ENCODE results near the gene RHOU.

Gene RHOU

DNA sequence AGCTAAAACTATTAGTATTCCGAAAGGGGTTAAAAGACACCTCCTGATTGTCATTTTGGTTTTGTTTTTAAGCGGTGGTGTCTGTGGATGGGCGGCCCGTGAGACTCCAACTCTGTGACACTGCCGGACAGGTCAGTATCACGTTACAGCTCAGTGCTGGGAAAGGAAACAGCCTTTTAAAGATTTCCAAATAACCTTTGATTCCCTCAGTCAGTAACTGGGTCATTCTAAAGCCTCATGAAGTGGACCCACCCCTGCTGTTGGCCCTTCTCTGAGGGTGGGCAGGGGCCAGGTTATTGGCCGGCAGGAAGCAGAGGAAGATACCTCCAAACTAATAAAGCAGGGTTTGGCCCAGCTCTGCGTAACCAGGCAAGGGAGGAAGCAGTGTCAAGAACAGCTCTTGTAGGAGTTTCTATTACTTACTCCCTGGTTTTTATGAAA is 2.3 kb downstream of the RHOU start:
- DNase-seq (ENCODE audit: low spot score), result peak; percentile 46

DNA sequence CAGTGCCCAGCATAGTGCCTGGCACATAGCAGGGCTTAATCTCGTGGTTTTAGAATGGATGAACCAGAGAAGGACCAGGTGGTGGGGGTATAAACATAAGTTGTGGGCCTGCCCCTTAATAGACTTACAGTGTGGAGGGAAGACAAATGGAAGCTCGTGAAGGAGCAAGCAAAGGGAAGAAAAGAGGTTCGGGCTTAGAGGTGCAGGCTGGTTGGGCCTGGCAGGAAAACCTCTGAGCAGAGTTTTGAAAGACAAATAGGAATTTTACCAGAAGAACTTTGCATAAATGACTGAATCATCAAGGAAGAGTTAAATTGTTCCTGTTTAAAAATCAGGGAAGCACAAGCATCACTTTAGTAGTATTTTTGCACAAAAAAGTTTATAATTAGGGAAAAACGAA is 4.5 kb downstream of the RHOU start:
- no peak for DNase-seq (ENCODE audit: low spot score)

DNA sequence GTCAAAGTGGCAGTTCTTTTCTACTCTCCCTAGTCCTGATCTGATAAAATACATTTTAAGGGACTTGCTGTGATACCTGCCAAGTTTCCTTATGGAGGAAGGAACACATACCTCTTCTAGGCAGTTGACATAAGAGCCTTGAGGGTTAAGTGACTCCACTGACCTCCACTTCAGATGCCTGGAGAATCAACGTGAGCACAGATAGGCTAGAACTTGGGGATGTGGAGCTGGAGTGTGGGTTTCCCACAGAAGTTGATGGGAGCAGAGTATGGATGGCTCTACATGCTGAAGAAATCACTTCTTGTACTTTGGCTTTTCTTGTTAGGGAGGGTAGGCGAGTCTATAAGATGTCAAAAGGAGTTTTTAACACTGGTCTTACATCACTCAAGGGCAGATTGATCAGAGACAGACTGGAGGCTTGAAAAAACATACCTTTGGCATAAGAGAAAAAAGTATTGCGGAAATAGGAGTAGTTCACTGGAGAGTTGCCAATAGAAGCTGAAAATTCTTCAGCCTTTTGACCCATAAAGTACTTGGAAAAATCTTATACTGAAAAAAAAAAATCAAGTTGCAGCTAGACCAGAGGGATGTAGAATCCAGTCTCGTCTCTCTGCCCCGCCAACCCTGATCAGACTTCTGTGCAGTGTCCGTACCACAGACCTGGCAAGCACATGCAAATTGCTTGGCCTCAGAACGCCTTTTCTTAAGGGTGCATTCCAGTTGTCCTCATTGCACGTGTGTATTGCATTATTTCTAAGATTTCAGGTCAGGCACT is 5.5 kb downstream of the RHOU start:
- DNase-seq (ENCODE audit: low spot score), result no peak

DNA sequence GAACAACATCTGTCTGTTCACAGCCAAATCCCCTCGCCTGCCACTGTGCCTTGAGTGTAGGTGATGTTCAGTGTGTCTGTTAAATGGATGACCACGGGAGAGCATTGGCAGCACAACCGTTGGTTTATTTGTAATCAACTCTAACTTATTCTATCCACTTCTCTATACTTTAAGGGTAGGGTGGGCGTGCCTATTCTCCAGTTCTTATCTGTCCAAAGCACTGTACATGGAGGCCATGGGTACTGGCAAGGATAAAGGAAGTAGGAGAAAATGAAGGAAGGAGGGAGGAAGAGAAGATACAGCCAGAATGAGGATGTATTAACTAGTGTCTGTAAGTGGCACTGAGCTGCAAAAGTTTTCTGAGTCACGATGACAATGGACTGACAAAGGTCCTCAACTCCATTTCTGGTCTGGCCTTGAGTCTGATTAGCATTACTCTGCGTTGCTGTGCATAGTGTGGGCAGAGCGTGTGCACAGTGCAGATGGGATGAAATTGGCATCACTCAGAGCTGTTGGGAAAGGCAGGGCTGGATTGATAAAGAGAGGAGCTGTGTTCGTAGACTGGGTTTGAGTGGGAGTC is 7.1 kb downstream of the RHOU start:
- DNase-seq (ENCODE audit: low spot score), result no peak

DNA sequence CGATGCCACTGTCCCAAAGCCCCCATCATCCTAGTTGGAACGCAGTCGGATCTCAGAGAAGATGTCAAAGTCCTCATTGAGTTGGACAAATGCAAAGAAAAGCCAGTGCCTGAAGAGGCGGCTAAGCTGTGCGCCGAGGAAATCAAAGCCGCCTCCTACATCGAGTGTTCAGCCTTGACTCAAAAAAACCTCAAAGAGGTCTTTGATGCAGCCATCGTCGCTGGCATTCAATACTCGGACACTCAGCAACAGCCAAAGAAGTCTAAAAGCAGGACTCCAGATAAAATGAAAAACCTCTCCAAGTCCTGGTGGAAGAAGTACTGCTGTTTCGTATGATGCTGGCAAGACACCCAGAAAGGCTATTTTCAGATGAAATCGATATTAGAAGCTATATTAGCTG is 8.1 kb downstream of the RHOU start:
- DNase-seq (ENCODE audit: low spot score), result no peak

DNA sequence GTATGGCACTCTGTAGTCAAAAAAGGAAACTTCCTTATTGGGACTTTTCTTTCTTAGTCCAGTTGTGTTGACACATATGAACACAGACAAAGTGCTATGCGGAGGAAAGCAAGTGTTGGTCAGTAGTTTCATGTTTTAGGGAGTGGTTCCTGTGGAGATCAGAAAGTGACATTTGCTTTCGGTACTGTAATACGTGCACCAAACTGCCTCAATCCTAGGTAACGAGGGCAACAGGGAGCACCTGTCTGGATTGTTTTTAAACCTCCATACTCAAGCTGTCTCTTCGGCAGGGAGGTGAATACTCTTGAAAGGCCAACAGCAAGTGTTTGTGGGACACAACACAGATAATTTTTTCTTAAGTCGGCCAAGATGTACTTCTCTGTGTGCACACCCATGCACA is 9.1 kb downstream of the RHOU start:
- DNase-seq (ENCODE audit: low spot score), result no peak

DNA sequence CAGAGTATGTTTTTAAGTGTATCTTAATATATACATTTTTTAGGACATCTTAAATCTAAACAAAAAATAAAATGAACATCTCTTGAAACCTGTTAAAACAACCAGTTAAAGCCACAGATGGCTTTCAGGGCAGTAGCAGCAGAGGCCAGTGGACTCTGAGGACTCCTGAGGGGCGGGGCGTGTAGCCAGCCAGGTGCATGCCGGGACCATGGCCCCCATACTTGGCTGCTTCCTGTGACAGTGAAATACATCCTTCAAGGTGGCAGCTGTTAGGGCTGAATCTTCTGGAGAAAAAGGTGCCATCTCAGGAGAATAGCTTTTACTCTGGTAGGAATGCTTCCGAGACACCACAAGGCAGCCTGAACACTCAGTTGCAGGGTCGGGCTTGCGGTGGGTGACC is 9.6 kb downstream of the RHOU start:
- no peak for DNase-seq (ENCODE audit: low spot score)

DNA sequence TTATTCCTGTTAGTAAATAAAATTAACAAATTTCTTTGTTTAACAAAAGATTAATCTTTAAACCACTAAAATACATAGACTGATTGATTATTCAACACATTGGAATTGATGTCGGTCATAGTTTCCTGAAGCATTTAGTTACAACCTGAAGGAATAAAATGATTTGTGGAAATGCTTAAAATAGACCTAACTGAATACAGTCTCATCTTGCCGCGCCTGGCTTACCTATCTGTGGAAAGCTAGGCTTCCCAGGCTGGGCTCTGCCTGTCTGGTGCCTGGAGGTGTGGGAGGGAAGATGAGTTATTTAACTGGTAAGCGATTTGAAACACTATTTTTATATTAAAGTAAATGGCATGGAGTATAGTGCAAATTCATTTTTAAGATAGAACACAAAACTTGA is 10.2 kb downstream of the RHOU start:
- no peak for DNase-seq (ENCODE audit: low spot score)

DNA sequence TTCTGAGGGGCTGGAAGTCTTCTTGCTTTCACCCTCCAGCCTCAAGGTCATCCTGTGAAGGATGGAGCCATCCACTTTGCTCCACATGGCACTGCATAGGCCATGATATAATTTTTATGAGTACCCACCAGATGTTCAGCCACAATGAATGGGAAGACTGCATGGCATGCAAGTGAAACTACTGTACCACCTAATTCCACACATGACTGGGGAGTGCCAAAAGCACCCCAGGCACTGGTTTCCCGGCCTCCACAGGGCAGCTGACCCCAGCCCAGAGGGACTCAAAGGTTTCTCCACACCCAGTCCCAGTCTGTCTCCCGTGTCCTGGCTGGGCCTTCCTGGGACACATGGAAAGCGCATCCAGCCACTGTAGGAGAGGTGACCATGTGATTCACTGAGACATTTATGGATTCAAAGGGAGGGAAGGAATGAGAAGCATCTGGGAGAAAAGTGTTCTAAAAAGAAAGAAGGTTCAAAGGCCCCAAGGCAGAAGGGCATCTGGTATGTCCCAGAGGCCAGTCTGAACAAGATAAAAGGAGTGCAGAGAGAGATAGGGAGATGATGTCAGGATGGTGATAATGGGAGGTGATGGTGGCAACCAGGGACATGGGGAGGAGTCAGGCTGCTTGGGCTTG is 12.1 kb downstream of the RHOU start:
- DNase-seq (ENCODE audit: low spot score), result no peak

DNA sequence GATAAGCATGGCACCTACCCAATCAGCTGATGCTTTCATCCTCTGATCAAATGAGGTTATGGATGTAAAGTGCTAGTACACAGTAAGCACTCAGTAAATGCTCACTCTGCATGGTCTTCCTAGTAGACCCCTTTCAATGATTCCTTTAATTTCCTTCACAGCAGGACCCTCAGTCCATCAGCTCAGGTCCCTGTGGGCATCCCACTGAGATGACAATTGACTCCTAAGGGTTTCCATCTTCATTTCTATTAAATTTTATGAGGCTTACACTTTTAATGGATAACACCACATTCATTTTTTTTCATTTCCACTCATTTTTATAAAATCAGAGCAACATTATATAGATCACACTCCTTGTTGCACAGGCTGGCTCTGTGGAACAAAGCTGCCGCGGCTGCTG is 12.8 kb downstream of the RHOU start:
- DNase-seq (ENCODE audit: low spot score), result no peak

DNA sequence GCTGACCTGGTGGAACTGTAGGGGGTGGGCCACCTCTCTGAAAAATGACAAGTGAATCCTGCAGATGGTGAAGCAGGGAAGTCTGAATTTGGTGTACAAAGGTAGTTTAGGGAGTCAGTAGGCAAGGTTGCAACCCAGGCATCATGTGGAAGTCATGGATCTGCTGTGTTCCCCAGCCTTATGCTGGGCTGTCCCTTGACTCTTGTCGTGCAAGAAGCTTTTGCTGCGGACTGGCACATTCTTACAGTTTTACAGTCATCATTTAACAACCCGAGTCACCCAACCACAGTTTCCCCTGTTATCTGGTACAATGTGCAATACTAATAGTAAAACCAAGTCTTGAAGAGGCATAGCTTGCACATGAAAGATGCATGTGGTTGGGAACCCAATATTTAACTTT is 13.2 kb downstream of the RHOU start:
- DNase-seq (ENCODE audit: low spot score), result no peak

DNA sequence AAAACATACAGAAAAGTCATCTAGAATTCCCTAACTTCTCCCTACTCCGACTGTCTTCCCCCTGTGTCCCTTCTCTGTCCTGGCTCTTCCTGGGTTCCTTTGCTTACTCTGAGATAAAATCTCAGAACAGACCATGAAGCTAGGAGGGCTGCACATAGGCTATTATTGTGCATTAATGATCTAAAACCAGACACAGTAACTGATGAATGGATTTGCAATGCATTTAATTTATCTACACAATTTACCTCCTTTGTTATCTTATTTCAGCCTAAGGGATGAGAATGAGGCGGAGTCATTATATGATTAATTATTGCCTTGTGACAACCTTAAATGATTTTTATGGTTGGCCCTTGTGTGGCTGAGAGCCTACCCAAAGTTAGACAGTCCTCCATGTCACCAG is 14.5 kb downstream of the RHOU start:
- no peak for DNase-seq (ENCODE audit: low spot score)

DNA sequence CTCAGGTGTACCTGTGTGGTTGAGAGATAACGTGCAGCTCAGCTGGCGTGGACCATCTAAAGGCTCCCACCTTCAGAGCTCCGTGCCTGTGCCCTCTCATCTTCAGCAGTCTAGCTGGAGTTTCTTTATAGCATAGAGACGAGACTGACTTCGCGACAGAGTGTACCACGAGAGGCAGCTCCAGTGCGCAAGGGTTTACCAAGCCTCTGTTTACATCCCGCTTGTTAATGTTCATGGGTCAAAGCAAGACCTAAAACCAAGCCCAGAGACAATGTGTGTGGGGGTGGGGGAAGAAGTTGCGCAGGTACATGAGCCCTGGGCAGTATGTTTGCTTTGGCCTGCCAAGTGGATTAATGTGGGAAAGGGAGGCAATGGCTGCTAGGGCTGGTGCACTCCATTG is 15.6 kb downstream of the RHOU start:
- no peak for DNase-seq (ENCODE audit: low spot score)

DNA sequence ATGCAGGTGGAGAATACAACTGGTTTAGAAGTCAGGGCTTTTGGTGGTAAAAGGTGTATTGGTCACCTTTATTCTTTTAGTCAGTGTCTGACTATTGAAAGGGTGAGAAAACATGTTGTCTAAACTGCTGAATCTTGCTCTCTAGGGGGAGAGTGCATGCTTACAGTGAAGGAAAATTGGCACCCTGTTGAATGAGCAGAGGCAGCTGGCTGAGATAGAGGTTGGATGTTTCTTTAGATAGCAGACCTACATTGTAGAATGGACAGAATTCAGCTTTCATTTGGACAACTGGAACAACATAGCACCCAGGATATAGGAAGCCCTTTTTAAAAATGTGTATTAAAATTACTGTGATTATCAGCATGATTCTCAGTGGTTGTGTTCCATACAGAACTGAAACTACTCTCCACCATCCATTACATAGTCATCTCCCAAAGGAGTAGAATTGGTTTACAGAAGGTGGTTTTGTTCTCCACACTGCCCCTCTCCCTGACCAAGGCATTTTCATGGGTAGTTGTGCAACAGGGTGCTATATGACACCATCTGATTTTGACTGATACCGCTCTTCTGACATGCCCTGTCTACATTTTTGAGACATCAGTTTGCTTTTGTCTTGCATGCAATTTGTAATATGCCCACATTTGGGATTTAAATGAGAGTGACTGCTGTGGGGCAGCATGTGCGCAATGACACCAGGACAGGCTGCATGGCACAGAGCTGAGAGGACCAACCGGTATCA is 16.2 kb downstream of the RHOU start:
- peak; percentile 70 for DNase-seq (ENCODE audit: low spot score)

DNA sequence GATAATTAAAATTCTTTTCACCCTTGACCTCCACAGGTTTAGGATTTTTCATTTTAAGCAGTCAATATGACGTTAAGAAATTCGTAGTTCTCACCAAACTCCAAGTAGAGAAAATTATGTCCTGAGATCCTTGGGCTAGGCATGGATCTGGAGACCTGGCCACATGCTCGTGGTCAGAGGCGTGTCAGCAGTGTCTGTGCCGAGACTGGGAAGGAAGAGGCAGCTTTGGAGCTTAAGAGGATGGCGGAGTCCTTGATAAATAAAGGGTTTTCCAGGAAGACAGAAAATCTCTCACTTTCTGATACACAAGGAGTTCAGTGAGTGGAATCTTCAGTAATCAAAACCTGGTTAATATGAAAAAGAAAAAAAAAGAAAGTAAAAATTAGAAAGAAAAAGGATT is 17.0 kb downstream of the RHOU start:
- no peak for DNase-seq (ENCODE audit: low spot score)

DNA sequence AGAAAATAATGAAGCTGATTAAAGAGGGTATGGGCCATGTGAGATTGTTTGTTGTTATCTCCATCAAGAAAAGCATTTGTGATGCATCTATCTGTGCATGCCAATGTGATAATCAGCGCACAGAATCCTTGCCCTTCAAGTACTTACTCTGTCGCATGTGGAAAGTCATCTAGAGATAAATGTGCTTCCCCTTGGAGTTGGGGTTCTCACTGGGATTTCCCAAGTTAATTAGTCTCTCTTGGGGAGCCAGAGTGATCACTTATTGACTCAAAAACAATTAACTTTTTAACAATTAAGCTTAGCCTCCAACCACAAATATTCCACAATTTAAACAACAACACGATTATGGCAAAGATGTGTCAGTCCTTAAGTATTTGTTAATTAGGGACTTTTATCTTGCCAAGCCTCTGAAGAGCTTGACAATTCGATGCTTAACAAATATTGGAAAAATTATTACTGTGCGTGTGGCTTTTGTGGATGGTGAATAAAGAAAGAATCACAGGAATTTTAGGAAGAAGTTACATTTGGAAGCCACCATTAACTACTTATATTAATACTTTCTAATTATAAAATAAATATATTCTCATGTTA is 17.5 kb downstream of the RHOU start:
- no peak for DNase-seq (ENCODE audit: low spot score)

DNA sequence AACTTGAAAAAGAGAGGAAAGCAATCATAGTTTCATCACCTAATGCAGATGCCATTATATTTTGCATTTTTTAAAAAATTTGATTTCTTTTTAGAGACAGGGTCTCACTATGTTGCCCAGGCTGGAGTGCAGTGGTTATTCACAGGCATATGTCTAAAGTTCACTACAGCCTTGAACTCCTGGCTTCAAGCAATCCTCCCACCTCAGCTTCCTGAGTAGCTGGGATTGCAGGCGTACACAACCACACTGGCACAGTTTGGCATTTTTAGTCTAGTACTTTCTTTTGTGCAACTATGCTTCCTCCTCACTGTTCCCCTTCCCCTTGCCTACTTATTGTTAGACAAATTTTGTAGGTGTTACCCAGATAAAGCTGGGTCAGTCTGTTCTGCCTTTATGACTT is 18.0 kb downstream of the RHOU start:
- DNase-seq (ENCODE audit: low spot score), result no peak

DNA sequence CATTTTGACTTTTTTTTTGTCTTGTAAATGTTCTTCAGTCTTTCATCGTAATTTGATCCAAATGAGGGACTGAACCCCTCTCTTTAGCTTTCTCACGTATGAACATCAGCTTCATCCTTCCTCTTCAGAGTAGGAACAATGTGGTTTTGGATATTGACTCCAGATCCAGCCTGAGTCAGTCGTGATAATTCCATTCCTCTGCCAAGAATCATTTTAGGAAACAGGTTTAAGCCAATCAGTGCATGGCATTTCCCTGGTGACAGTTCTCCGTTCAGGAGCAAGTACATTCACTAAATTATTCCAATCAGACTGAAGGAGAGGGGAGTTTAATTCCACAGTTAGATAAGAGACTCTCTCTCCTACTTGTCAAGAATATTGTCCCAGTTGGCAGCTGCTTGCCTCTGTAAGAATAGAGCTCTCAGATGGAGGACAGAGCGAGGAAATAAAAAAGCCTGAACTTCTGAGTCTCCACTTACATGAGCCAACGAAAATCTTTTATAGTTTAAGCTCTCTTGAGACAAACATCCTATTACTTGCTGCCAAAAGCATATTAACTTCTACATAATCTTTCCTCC is 18.6 kb downstream of the RHOU start:
- DNase-seq (ENCODE audit: low spot score), result no peak

DNA sequence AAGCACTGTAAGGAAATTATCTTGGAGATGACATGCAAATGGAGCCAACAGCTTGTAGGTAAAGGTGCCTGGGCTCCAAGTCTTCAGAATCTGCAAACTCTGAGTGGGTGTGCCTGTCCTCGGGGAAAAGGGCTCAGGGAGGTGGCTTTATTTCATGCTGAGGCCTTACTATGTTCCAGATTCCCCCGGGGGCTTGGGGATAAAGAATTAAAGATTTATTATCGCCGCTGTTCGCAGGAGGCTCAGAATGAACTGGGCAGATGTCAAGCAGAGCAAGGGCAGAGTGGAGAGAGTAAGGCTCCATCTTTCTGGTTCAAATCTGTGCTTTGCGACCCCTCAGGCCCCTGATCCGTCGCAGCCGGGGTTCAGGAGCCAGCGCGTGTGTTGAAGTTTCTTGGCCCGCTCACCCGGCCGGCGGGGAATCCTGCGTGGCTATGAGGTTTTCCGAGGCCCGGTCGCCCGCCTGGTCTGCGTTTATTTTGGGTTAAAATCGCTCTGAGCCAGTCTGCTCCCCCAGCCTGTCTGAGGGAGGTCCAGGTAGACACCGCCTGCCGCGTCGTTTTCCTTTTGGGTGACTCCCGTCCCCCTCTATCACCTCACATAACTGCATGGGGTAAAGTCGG is 19.5 kb downstream of the RHOU start:
- no peak for DNase-seq (ENCODE audit: low spot score)

DNA sequence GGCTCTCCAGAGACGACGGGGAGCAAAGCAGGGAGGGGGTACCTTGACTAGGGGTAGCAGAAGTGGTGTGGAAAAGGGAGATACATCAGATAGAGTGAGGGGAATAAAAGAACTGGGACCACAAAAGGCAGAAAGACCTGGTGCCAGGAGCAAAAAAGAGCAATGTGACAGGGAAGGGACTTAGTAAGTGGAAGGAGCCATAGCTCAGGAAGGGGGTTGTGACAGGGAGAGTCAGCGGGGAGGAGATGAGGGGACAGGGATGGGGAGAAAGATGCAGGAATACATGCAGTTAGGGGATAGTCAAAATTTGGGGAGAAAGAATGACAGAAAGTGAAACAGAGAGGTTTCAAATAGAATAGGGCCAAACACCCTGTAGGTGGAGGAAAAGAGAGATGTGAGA is 20.5 kb downstream of the RHOU start:
- DNase-seq (ENCODE audit: low spot score), result no peak

DNA sequence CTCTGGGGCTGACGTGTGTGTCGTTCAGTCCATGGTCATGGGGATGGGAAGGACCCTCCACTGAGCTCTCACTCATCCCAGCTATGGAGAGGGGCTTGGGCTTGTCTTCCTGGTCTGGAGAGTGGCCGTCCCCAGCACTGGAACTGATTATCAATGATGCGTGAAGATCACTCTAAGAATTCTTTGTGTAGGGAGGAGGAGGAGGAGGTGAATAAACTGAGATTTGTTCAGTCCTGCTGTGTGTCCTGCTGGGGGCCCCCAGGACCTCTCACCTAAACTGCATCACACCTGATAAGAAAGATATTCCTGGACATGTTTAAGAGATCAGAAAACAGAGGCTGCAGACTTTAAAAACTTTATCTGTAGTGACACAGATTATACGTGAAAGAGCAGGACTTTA is 21.2 kb downstream of the RHOU start:
- DNase-seq (ENCODE audit: low spot score), result no peak

DNA sequence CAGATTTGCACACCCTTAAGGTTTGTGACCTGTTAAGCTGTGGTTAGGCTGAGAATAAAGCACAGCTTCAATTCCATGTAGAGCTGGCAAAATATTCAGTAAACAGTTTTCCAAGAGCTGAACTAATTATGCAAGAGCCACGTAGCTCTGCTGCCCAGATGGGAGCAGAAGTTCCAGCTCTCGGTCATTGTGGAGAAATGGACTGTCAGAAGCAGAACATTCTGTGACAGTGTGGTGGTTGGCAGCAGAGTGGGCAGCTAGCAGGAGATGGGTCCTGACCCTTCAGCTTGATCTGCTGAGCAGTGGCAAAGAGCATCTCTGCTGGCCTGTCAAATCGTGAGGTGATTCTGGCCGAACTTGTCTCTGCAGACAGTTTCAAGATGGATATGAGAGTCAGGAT is 23.2 kb downstream of the RHOU start:
- DNase-seq (ENCODE audit: low spot score), result no peak

Measured in HuH-7 (cell line).